Memory B cell (primary cell): ENCODE measurements around the gene ZNRF1.
A peak's percentile ranks its signal among the peaks of the same experiment; 100 is the strongest.

Source experiments
- ATAC-seq: fragments of 150-1000 bp; cut with Tn5 transposase; 2 replicates; pipeline ENCODE4 v1.10.0; 2021; ENCODE audit warnings: low read depth, mild to moderate bottlenecking, moderate library complexity
- DNase-seq, 2 donors: peaks; one replicate each; pipeline ENCODE4 v3.0.0; 2022; ENCODE audit warnings: low spot score in 2 of 2
- H3K27ac Mint-ChIP-seq: one replicate; pipeline ENCODE4 v1.8.0; 2022; ENCODE audit warnings: mild to moderate bottlenecking, moderate library complexity, mixed read lengths
- H3K27me3 Mint-ChIP-seq: one replicate; pipeline ENCODE4 v1.8.0; 2022; ENCODE audit warnings: mixed read lengths
- H3K36me3 Mint-ChIP-seq: one replicate; pipeline ENCODE4 v1.8.0; 2022; ENCODE audit warnings: mild to moderate bottlenecking, mixed read lengths
- H3K4me1 Mint-ChIP-seq: one replicate; pipeline ENCODE4 v1.8.0; 2022; ENCODE audit warnings: mixed read lengths
- H3K4me3 Mint-ChIP-seq: one replicate; pipeline ENCODE4 v1.8.0; 2022; ENCODE audit warnings: mild to moderate bottlenecking, moderate library complexity, mixed read lengths
- H3K9me3 Mint-ChIP-seq: one replicate; pipeline ENCODE4 v1.8.0; 2022; ENCODE audit warnings: mixed read lengths

Gene ZNRF1

DNA sequence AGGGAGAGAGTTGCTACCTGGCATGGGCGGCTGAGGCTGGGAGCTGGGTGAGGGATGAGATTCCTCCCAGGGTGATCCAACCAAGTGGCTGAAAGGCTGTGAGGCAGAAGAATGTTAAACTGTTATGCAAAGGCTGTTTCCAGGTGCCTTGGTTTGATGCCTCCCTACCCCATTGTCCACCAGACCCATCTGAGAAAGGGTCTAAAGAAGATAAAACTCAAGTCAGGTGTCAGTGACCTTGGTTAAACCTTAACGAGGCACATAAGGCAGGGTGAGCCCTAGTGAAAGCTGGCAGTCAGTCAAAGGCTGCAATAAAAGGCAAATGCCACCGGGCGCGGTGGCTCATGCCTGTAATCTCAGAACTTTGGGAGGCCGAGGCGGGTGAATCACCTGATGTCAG lies 94.0 kb downstream of the ZNRF1 start:
- H3K27ac Mint-ChIP-seq: no peak overlapping the region
- no peaks in the 10 kb centered on the region for H3K36me3 Mint-ChIP-seq
- ATAC-seq (no peak), DNase-seq (no peak)
- no peaks in the 10 kb centered on the region for H3K4me1 Mint-ChIP-seq
- H3K9me3 Mint-ChIP-seq: no peaks in the 10 kb centered on the region
- H3K4me3 Mint-ChIP-seq: no peak overlapping the region
- H3K27me3 Mint-ChIP-seq: no peaks in the 10 kb centered on the region

DNA sequence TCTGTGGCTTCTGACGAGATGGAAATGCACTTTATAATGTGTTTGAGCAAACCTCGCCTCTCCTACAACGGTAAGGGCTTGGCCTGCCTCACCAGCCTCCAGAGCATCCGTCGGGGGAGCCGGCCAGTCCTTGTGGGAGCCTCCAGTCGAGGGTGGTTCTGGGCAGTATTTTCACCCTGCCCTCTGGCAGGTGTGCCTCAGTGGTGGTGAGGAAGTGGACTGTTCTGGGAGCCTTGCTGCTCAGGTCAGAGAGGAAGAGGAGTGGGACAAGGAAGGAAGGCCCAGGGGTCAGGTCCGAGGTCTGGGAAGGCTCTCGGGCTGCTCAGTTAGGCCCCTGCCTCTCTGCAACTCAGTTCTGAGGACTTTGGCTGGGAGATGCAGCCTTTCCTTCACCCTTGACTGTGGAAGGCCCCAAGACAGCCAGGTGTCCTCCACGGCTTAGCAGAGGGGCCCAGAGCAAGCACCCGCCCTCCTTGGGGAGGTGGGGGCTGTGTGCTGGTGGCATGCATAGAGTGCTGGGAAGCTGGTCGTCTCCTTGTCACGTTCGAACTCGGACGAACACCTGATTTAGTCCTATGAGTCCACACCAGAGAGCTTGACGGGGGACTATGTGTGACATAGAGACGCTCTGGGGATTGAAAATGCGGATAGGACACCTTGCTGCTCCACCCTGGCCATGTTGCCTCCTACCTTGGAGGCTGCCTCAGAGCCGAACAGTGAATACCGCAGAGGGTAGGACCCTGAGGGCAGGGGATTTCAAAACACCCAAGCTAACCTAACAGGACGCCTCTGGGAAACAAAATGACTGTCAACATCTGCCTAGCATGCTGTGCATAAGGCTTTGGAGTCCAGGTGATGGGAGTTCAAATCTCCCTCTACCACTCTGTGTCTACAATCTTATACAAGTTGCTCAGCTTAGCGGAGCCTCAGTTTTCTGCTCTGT lies 95.0 kb downstream of the ZNRF1 start:
- no peaks in the 10 kb centered on the region for H3K27me3 Mint-ChIP-seq
- no peaks in the 10 kb centered on the region for H3K36me3 Mint-ChIP-seq
- no peak overlapping the region for H3K4me3 Mint-ChIP-seq
- no peak overlapping the region for H3K27ac Mint-ChIP-seq
- no peak for ATAC-seq
- H3K4me1 Mint-ChIP-seq: no peaks in the 10 kb centered on the region
- no peak for DNase-seq
- no peaks in the 10 kb centered on the region for H3K9me3 Mint-ChIP-seq

DNA sequence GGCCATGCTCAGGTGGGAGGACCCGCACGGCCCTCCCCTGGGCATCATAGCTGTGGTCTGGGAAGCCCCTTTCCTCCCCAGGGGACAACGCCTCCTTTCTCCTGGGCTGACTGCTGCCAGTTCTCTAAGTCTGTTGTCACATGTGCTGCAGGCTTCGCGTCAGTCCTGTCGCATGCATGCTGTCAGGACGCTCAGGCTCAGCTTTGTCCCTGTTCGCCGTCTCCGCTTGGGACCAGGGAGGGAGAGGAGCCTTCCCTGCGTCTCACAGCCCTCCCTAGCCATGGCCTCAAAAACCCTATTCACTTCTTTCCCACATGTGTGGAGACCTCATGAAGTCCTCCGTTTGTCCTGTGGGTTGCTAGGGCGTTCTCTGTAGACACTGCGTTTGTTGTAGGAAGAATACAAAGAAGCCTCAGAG lies 96.4 kb downstream of the ZNRF1 start:
- H3K4me1 Mint-ChIP-seq: peaks cover 3% of the 10 kb centered on the region
- H3K4me3 Mint-ChIP-seq: no peak overlapping the region
- no peaks in the 10 kb centered on the region for H3K36me3 Mint-ChIP-seq
- H3K27ac Mint-ChIP-seq: no peak overlapping the region
- no peaks in the 10 kb centered on the region for H3K9me3 Mint-ChIP-seq
- H3K27me3 Mint-ChIP-seq: no peaks in the 10 kb centered on the region
- ATAC-seq: peak; percentile 50
- DNase-seq: no peak

DNA sequence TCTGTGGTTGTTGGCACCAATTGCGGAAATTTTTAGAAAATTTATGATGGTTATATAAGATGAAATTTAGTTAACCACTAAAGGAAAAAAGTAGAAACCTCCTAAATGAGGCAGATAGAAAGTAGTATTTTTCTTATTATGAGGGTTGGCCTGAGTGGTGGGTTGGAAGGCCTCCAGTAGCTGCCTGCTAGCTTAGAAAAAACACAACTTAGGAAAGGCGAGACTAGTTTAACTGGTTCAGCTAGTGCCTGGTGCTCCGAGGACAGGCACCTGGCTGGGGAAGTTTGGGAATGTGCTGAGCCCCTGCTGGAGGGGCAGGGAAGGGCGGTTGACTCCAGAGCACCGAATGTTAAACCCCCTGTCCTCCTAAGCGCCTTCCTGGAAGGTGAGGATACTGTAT lies 97.8 kb downstream of the ZNRF1 start:
- Mint-ChIP-seq H3K36me3 (no peaks in the 10 kb centered on the region), H3K4me1 (peaks cover 6% of the 10 kb centered on the region), H3K27me3 (no peaks in the 10 kb centered on the region), H3K27ac (no peak overlapping the region), H3K4me3 (no peak overlapping the region), H3K9me3 (no peaks in the 10 kb centered on the region)
- no peak for ATAC-seq
- DNase-seq: no peak

DNA sequence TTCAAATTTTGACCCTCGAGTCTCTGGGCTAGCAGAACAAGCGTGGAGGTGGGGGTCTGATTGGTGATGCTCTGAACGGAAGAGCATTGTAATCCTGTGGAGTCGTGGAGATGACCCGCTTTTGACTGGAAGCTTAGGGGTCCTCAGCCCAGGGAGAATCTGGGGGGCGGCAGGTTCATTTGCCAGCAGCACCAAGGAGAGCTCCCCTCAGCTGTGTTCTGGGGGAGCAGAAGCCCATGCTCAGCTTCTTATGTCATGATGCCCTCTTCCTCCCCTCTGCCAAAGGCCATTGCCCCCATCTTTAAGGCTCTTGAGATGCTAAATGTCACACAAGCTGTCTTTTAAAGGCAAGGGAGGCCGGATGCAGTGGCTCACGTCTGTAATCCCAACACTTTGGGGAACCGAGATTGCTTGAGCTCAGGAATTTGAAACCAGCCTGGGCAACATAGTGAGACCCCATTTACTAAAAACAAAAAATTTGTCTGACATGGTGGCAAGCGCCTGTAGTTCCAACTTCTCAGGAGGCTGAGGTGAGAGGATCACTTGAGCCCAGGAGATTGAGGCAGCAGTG lies 98.5 kb downstream of the ZNRF1 start:
- H3K27ac Mint-ChIP-seq: no peak overlapping the region

DNA sequence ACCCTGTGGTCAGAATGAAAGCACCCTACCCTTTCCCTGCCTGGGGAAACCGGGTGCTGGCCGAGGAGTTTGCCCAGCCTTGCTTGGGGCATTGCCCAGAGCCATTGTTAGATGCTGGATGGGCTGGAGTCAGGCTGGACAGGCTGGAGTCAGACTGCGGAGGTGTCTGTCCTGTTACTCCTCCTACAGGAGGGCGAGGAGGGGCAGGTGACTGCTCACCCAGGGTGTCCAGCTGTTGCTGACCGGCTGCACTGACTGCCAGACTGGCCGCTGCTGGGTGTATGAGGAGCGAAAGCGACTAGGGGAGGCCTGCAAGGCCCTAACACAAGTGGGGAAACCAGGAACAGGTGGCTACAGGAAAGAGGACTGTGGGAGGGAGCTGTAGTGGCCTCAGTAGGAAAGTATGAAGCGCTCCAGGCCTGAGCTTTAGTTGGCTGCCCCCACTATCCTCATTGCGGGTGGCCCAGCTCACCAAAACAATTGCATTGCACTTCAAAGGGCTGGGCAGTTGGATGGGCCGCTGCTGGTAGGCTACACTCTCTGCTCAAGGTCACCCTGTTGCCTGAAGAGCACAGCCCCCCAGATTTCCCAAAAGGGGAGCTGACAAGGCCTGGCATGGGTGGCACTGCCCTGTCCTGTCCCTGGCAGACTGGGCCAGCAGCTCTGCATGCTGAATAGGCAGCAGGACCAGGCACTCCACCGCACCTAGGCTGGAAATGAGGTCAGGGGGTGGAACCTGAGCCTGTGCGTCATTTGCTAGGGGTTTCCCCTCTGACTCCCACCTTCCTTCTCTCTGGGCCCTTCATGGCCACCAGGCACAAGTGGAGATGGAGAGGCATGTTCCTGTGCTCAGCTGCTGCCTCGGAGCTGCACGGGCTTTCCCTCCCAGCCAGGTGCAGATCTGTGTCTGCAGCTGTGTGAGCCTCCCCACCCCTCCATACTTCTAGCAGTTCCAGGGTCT lies 99.4 kb downstream of the ZNRF1 start:
- H3K4me3 Mint-ChIP-seq: no peak overlapping the region
- no peaks in the 10 kb centered on the region for H3K9me3 Mint-ChIP-seq
- H3K4me1 Mint-ChIP-seq: peaks cover 6% of the 10 kb centered on the region
- H3K27ac Mint-ChIP-seq: no peak overlapping the region
- H3K27me3 Mint-ChIP-seq: peaks cover 7% of the 10 kb centered on the region
- peak; percentile 49 for ATAC-seq
- no peak for DNase-seq
- H3K36me3 Mint-ChIP-seq: no peaks in the 10 kb centered on the region

More for the DNA sequence above, 98.5 kb downstream of the ZNRF1 start:
- Mint-ChIP-seq H3K9me3 (no peaks in the 10 kb centered on the region), H3K27me3 (no peaks in the 10 kb centered on the region), H3K4me1 (peaks cover 6% of the 10 kb centered on the region), H3K4me3 (no peak overlapping the region), H3K36me3 (no peaks in the 10 kb centered on the region)
- no peak for ATAC-seq
- no peak for DNase-seq

DNA sequence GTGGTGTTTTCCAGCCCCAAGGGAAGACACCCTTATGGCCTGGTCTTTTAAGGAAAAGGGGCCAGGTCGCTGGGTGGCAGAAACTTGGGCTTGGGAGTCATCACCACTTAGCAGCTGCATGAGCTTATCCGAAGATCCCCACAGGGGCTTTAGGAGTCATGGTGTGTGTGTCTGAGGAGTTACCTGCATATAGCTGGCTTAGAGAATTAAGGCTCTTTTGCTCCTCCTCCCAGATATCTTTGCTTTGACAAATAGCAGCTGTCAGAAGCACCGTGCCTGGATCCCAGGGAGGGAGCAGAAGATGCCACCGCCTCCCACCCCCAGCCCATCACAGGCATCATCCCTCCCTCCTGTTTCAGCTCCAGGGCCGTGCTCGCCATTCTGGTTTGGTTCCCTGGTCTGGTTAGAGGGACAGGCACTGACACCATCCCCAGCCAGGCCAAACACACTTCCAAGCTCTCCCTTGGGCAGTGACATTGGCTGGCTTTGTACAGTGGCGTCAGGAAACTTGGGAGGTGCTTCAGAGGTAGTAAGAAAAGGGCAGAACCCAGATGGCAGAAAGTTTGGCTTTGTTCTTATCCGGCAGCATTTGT lies 100.3 kb downstream of the ZNRF1 start:
- H3K27me3 Mint-ChIP-seq: peaks cover 10% of the 10 kb centered on the region
- peaks cover 6% of the 10 kb centered on the region for H3K4me1 Mint-ChIP-seq
- H3K36me3 Mint-ChIP-seq: no peaks in the 10 kb centered on the region
- no peak overlapping the region for H3K27ac Mint-ChIP-seq
- DNase-seq: no peak
- peaks cover 3% of the 10 kb centered on the region for H3K9me3 Mint-ChIP-seq
- no peak for ATAC-seq
- no peak overlapping the region for H3K4me3 Mint-ChIP-seq

DNA sequence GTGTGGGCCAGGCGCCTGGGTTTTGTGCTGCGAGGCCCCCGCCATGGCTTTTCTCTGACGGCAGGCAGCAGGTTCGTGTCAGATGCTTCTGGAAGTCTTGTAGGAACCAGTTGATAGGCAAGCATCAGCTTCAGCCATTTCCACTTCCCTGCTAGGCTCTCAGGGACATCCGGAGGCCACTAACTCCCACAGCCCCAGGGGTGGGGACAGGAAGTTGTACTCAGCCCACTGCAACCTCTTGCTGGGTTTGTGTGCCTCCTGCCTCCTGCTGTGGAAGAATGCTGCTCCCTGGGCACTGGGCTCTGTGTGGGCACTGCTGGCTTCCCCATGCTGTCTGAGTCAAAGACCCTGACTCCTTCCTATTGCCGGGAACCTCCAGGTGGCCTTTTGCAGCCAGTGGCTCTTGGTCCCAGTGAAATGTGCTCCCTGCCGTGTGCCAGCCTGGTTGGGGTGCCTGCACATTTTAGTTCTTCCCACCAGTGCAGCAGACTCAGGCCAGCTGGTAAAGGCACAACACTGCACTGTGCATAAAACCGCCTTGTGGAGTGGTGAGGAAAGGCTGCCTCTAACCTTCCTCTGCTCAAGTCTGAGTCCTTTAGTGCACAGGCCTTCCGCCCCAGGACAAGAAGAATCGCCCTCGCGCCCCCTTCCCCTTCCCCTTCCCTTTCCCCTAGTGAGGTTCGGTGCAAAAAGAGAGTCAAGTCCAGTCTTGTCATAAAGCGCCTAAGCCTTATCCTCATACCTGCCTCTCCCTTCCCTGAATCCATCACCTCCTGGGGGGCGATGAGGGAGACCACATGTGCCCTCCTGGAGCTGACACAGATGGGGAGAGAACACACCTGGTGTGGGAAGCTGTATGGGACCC lies 101.1 kb downstream of the ZNRF1 start:
- Mint-ChIP-seq H3K9me3 (peaks cover 5% of the 10 kb centered on the region), H3K27ac (no peak overlapping the region), H3K27me3 (peaks cover 15% of the 10 kb centered on the region), H3K36me3 (no peaks in the 10 kb centered on the region), H3K4me1 (peaks cover 6% of the 10 kb centered on the region), H3K4me3 (no peak overlapping the region)
- ATAC-seq: no peak
- DNase-seq: no peak

DNA sequence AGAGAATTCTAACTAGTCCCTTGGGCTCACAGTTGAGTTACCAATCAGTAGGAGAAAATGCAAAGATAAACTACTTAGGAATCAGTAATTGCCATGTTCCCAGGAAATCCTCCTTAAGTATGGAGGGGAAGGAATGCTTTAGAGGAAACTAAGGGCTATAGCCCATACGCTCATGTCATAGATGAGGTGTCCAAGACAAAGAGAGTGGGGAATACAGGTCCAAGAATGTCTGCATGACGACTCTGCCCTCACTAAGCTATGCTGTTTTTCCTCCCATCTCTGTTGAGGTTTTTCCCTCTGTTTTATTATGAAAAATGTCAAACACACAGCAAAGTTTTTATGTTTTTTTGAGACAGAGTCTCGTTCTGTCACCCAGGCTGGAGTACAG lies 101.8 kb downstream of the ZNRF1 start:
- Mint-ChIP-seq H3K27ac (no peak overlapping the region), H3K4me3 (no peak overlapping the region), H3K9me3 (peaks cover 5% of the 10 kb centered on the region), H3K27me3 (peaks cover 15% of the 10 kb centered on the region), H3K4me1 (peaks cover 9% of the 10 kb centered on the region), H3K36me3 (no peaks in the 10 kb centered on the region)
- ATAC-seq (no peak), DNase-seq (no peak)

DNA sequence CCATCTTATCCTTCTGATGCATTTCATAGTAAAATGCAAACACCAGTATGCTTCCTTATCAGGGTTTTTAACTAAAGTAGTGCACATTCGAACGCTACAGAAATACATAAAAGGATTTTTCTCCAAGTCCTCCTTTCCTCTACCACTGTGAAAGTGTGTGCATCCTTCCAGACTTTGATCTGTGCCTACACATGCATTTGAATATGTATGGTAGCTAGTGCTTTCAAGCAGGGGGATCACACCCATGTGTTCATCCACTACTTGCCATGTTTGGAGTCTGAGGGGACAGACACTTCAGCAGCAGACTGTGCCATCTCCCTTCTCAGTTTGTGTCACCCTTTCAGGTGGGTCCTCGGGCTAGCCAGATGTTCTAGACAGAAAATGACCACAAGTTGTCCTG lies 102.8 kb downstream of the ZNRF1 start:
- H3K9me3 Mint-ChIP-seq: peaks cover 5% of the 10 kb centered on the region
- DNase-seq (no peak), ATAC-seq (no peak)
- H3K27me3 Mint-ChIP-seq: peaks cover 16% of the 10 kb centered on the region
- no peak overlapping the region for H3K27ac Mint-ChIP-seq
- H3K4me3 Mint-ChIP-seq: no peak overlapping the region
- peaks cover 9% of the 10 kb centered on the region for H3K4me1 Mint-ChIP-seq
- H3K36me3 Mint-ChIP-seq: no peaks in the 10 kb centered on the region

DNA sequence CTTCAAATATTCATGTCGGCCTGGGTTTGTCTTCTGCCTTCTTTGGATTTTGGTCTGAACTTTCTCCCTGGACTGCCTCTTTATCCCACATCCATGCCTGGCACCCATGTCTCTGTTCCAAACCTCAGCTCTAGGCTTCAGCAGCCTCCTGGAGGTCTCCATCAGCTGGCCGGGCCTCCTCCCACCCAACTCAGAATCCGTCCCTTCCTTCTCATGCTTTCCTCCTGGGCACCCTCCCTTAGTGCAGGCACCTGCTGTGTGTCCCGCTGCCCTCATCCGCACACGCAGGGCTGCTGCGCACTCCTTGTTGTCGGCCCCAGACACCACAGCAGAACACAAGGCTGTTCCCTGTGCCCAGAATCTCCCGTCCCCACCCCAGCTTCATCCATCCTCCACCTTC lies 103.8 kb downstream of the ZNRF1 start:
- Mint-ChIP-seq H3K36me3 (no peaks in the 10 kb centered on the region), H3K27me3 (peaks cover 20% of the 10 kb centered on the region), H3K9me3 (peaks cover 5% of the 10 kb centered on the region), H3K4me3 (no peak overlapping the region), H3K4me1 (peaks cover 9% of the 10 kb centered on the region), H3K27ac (no peak overlapping the region)
- DNase-seq (no peak), ATAC-seq (no peak)

DNA sequence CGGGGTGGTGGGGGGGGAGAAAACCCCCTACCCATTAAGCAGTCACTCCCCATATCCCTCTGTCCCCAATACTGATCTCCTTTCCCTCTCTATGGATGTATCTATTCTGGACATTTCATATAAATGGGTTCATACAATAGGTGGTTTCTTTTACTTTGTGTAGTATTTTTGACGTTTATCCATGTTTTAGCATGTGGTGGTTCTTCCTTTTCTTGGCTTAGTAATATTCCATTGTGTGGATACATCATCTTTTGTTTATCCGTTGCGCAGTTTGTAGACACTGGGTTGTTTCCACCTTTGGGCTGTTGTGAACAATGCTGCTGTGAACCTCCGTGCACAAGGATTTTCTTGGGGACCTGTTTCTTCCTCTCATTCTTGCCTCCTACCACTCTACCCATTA lies 105.2 kb downstream of the ZNRF1 start:
- Mint-ChIP-seq H3K4me1 (peaks cover 13% of the 10 kb centered on the region), H3K36me3 (no peaks in the 10 kb centered on the region), H3K9me3 (peaks cover 5% of the 10 kb centered on the region), H3K27me3 (peaks cover 26% of the 10 kb centered on the region), H3K27ac (no peak overlapping the region), H3K4me3 (no peak overlapping the region)
- ATAC-seq (no peak), DNase-seq (no peak)

DNA sequence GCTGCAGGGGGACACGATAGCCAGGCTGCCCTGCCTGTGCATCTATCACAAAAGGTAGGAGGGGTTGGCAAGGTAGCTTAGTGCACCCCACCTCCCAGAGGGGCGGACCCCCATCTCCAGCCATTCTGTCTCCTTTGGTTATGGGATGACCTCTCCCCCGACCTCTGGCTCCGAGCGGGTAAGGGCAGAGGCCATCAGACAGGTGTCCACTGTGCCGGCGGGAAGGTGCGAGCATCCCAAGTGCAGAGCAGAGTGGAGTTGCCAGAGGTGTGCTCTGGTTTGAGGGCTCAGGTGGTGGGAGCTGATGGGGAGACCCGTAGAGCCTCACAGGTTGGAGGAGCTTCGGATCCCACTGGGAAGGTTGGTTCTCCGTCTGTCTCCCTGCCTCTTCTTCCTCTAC lies 106.0 kb downstream of the ZNRF1 start:
- Mint-ChIP-seq H3K36me3 (no peaks in the 10 kb centered on the region), H3K4me1 (peaks cover 20% of the 10 kb centered on the region), H3K27me3 (peaks cover 30% of the 10 kb centered on the region), H3K4me3 (no peak overlapping the region), H3K9me3 (peaks cover 5% of the 10 kb centered on the region), H3K27ac (no peak overlapping the region)
- DNase-seq: no peak
- ATAC-seq: no peak
